Fibroblast of lung (primary cell): ENCODE results near the gene VWA1. TPM values are rescaled to one million over a fixed set of nuclear protein-coding genes. Genes with fewer than 3 reads are reported as not detected.

Experiments
- DNase-seq, 2 donors: peaks; one replicate each; pipeline versions ENCODE4 v3.0.0 to v3.0.0-alpha.2; 2010; ENCODE audit warnings: low read depth in 2 of 2
- H2AFZ ChIP-seq: 2 replicates; pipeline ENCODE4 v1.5.1; 2012; ENCODE audit warnings: low read length, control low read depth, inconsistent platforms
- H3K27ac ChIP-seq: 2 replicates; pipeline ENCODE4 v1.5.1; 2011; ENCODE audit warnings: low read length, control low read depth; ENCODE audit not compliant: insufficient read depth
- H3K27me3 ChIP-seq: 2 replicates; pipeline ENCODE4 v1.5.1; 2011; ENCODE audit warnings: mild to moderate bottlenecking, low read length; ENCODE audit not compliant: control insufficient read depth, insufficient read depth
- H3K36me3 ChIP-seq: 2 replicates; pipeline ENCODE4 v1.5.1; 2011; ENCODE audit warnings: low read length; ENCODE audit not compliant: control insufficient read depth, insufficient read depth
- H3K4me1 ChIP-seq: 2 replicates; pipeline ENCODE4 v1.5.1; 2011; ENCODE audit warnings: low read length; ENCODE audit not compliant: control insufficient read depth, insufficient read depth; ENCODE audit errors: extremely low read depth
- H3K4me2 ChIP-seq: 2 replicates; pipeline ENCODE4 v1.5.1; 2011; ENCODE audit warnings: low read length, control low read depth; ENCODE audit not compliant: insufficient read depth; ENCODE audit errors: extremely low read depth
- H3K4me3 ChIP-seq, 4 experiments: fragments of 200-600 bp in 1 of 4; sonication (generic) in 1 of 4; replicated peaks in 1 of 4; 2 replicates each; pipeline ENCODE4 v1.5.1; 2011 to 2016; ENCODE audit warnings: low read length in 4 of 4, low read depth in 3 of 4, mild to moderate bottlenecking in 3 of 4, control low read depth in 2 of 4, inconsistent platforms in 1 of 4, mixed read lengths in 1 of 4; ENCODE audit not compliant: insufficient read depth in 1 of 4; ENCODE audit errors: control extremely low read depth in 1 of 4
- H3K79me2 ChIP-seq: 2 replicates; pipeline ENCODE4 v1.5.1; 2012; ENCODE audit warnings: mild to moderate bottlenecking, low read length, inconsistent platforms; ENCODE audit not compliant: control insufficient read depth, insufficient read depth
- H3K9ac ChIP-seq: 2 replicates; pipeline ENCODE4 v1.5.1; 2011; ENCODE audit warnings: mild to moderate bottlenecking, low read length, control low read depth; ENCODE audit not compliant: insufficient read depth
- H3K9me3 ChIP-seq: 2 replicates; pipeline ENCODE4 v1.5.1; 2012; ENCODE audit warnings: low read depth, low read length; ENCODE audit not compliant: control insufficient read depth, insufficient read depth
- H4K20me1 ChIP-seq: 2 replicates; pipeline ENCODE4 v1.5.1; 2011; ENCODE audit warnings: low read length; ENCODE audit not compliant: control insufficient read depth, insufficient read depth; ENCODE audit errors: extremely low read depth
- EZH2 ChIP-seq: IDR thresholded peaks from 2 replicates; pipeline ENCODE4 v1.5.1; 2012; ENCODE audit warnings: low read length, control low read depth, mild to moderate bottlenecking; ENCODE audit errors: missing control alignments
- polyA plus RNA-seq, 2 donors: library from polyadenylated mRNA; depleted of rRNA in 1 of 2; stranded (reverse) in 1 of 2; unstranded in 1 of 2; fragments of >200 nt; gene quantifications; 2 replicates each; pipeline ENCODE4 v1.2.1, GENCODE V29; 2011 to 2012; ENCODE audit warnings: missing spikeins in 1 of 2
- total RNA-seq: library from RNA; depleted of rRNA; stranded (reverse); fragments of >200 nt; gene quantifications from 2 replicates; pipeline ENCODE4 v1.2.1, GENCODE V29; 2014
- TF ChIP-seq, protein P1 (sequence below), 2 donors: IDR thresholded peaks in 1 of 2; conservative IDR thresholded peaks in 1 of 2; 1 replicate in 1 of 2; 2 replicates in 1 of 2; pipeline ENCODE4 v1.5.1; 2011 to 2012; ENCODE audit warnings: low read length in 2 of 2, control low read depth in 1 of 2, inconsistent platforms in 1 of 2, low read depth in 1 of 2, mild to moderate bottlenecking in 1 of 2

Gene VWA1
- total and polyA plus RNA-seq, 2 donors (not counting 1 experiment from before 2014, with no cell fraction given): 2.5 to 3.1 TPM

DNA sequence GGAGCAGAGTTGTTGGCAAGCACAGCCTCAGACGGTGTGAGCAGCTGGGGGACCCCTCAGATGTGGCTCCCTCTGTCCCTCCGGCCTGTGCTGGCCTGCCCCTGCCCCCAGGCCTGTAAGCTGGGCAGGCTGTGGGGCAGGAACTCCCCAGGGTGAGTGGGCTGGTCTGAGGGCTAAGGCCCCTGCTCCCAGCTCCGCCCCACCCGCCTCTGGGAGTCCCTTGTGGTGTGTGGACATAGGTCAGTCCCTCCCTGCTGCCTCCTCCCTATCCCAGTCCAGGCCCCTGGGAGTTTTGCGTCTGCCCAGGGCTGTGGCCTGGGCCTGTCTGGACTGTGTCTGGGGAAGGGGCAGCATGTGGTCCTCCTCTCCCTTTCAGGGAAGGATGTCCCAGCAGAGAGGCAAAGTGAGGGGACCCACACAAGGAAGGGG, 3.6 kb upstream of the VWA1 start:
- Histone ChIP-seq H3K27me3 (no peaks in the 10 kb centered on the region), H3K36me3 (no peaks in the 10 kb centered on the region), H4K20me1 (no peaks in the 10 kb centered on the region), H3K4me2 (no peak overlapping the region), H3K9me3 (no peaks in the 10 kb centered on the region), H3K79me2 (no peaks in the 10 kb centered on the region), H2AFZ (no peak overlapping the region), H3K4me3 (no peak overlapping the region), H3K27ac (no peak overlapping the region), H3K9ac (no peak overlapping the region), H3K4me1 (peaks cover 29% of the 10 kb centered on the region)
- TF ChIP-seq, protein P1, sequence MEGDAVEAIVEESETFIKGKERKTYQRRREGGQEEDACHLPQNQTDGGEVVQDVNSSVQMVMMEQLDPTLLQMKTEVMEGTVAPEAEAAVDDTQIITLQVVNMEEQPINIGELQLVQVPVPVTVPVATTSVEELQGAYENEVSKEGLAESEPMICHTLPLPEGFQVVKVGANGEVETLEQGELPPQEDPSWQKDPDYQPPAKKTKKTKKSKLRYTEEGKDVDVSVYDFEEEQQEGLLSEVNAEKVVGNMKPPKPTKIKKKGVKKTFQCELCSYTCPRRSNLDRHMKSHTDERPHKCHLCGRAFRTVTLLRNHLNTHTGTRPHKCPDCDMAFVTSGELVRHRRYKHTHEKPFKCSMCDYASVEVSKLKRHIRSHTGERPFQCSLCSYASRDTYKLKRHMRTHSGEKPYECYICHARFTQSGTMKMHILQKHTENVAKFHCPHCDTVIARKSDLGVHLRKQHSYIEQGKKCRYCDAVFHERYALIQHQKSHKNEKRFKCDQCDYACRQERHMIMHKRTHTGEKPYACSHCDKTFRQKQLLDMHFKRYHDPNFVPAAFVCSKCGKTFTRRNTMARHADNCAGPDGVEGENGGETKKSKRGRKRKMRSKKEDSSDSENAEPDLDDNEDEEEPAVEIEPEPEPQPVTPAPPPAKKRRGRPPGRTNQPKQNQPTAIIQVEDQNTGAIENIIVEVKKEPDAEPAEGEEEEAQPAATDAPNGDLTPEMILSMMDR (conservative IDR thresholded peaks at IDR 0.05 in 1 of 2, IDR thresholded peaks at IDR 0.05 in 1 of 2; ENCODE audit: low read depth in 1 of 2, low read length in 2 of 2): no peak
- TF ChIP-seq EZH2: no peak
- peak in 1 of 2 donors; percentile 41 for DNase-seq

DNA sequence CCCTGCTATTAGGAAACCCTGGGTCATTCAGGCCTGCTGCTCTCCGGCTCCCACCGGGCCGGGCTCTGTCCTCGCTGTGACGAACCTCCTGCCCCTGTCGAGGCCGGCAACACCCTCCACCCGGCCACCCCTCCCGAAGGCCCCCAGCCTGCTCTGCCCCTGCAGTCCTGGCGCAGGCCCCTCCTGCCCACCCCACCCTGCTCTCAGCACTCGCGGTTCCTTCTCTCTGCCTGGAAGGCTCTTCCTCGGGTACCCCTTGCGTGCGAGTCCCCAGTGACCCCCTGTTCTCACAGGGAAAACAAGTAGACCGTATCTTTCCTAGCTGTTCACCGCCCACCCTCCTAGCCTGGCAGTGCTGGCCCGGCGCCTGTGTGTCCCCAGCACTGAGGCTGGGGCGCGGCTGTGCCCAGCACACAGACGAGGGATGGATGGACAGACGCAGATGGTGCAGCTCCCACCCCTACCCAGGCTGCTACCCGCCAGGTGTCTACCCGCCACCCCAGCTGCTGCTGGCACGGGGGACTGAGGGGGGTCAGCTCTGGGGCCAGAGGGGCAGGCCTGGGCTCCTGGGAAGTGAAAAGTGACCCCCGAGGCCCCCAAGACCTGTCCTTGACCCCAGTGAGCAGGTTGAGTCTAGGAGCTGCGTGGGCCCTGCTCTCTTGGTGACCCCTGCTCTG, 3.1 kb upstream of the VWA1 start:
- Histone ChIP-seq H3K27me3 (no peaks in the 10 kb centered on the region), H2AFZ (no peak overlapping the region), H3K4me3 (no peak overlapping the region), H4K20me1 (no peaks in the 10 kb centered on the region), H3K36me3 (no peaks in the 10 kb centered on the region), H3K79me2 (no peaks in the 10 kb centered on the region), H3K27ac (no peak overlapping the region), H3K9ac (no peak overlapping the region), H3K4me2 (no peak overlapping the region), H3K9me3 (no peaks in the 10 kb centered on the region), H3K4me1 (peaks cover 29% of the 10 kb centered on the region)
- DNase-seq: no peak
- TF ChIP-seq EZH2: no peak
- TF ChIP-seq, protein P1 (conservative IDR thresholded peaks at IDR 0.05 in 1 of 2, IDR thresholded peaks at IDR 0.05 in 1 of 2; ENCODE audit: low read depth in 1 of 2, low read length in 2 of 2): no peak

DNA sequence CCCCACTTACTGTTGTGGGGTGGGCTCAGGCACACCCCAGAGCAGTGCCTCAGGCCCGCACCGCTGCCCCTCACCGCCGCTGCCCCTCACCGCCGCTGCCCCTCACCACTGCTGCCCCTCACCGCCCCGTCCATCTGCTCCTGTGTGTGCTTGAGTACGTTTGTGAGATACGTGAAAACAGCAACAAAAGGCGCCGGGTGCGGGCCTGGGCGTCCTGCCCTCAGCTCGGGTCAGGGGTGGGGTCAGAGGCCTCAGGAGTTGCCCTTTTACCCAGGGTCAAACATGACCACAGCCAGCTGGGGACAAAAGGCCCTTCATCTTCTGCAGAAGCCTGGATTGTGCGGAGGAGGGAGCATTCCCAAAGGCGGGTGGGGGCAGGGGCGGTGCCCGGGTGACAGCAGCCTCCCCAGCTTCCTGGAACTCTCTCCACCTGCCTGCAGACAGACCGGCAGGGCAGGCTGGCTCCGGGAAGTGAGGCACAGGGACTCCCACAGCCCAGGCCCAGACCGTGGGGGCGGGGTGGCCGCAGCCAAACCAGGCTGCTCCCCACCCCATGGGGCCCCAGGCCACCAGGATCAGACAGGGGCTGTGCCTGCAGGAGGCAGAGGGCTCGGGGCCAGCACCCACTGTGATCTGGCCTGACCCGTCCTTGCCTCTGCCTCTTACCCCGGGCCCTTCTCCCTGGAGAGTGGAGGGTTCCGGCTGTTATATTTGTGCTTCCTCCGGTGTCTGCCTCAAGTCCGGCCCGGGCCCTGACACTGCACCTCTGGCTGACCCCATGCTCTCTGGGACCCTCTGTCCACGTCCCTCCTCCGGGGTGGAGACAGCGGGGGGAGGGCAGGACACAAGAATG, 2.3 kb upstream of the VWA1 start:
- Histone ChIP-seq H3K36me3 (no peaks in the 10 kb centered on the region), H3K4me2 (no peak overlapping the region), H3K27me3 (no peaks in the 10 kb centered on the region), H4K20me1 (no peaks in the 10 kb centered on the region), H3K9ac (no peak overlapping the region), H3K4me3 (no peak overlapping the region), H3K9me3 (no peaks in the 10 kb centered on the region), H3K79me2 (no peaks in the 10 kb centered on the region), H3K4me1 (peaks cover 29% of the 10 kb centered on the region), H2AFZ (no peak overlapping the region), H3K27ac (no peak overlapping the region)
- TF ChIP-seq EZH2: no peak
- TF ChIP-seq, protein P1 (conservative IDR thresholded peaks at IDR 0.05 in 1 of 2, IDR thresholded peaks at IDR 0.05 in 1 of 2; ENCODE audit: low read depth in 1 of 2, low read length in 2 of 2): no peak
- peak in 1 of 2 donors; percentile 16 for DNase-seq
